ENCODE data around the gene RAB33A.

RAB33A gene

DNA sequence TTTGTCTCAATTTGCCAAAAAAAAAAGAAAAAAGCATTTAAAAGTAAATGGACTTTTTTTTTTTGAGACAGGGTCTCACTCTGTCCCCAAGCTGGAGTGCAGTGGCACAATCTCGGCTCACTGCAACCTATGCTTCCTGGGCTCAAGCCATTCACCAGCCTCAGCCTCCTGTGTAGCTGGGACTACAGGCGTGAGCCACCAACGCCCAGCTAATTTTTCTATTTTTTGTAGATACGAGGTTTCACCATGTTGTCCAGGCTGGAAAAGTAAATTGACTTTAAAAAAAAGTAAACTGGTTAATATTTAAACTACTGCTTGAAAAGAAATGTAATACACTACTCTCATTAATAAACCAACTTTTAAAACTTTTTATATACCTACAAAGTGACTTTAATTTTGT lies 12.0 kb upstream of the RAB33A start:
- H3K27me3 ChIP-seq (ENCODE audit: control insufficient read depth, insufficient read depth, low read length) = no peaks in the 10 kb centered on the region
- no peaks in the 10 kb centered on the region for H3K36me3 ChIP-seq (ENCODE audit: control insufficient read depth, insufficient read depth, low read length)
- no peaks in the 10 kb centered on the region for H3K4me1 ChIP-seq (ENCODE audit: control insufficient read depth, insufficient read depth, low read length)
- no peak overlapping the region for H3K27ac ChIP-seq (ENCODE audit: low read depth, low read length)
- no peak overlapping the region for H3K4me3 ChIP-seq (ENCODE audit: low read length)
- no peak overlapping the region for H3K9ac ChIP-seq (ENCODE audit: low read length)

DNA sequence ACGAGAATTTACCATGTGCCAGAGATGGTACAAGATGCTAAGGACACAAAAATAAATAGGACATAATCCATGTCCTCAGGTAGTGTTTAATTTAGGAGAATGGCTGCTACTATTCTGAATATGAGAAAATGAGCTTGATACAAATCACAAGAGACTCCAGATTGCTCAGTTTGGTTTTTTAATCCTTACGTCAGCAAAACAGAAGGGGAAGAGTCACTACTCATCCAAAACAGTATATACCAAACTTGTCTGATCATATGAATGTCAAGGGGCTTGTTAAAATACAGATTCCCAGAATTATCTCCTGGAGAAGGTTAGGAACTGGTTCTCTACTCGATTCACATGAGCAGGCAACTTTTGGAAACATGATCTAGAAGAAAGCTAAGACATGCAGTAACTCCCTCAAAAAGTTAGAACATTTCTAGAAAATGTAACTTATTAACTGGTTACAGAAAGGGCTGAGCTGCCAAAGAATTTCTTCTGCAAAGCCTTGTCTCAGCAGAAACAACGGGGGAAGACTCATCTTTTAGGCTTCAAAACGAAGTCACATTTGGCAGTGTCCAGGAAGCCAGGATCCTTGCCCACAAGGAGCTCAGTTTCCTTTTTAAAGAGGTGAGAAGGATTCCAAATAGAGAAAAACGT lies 9.5 kb upstream of the RAB33A start:
- Histone ChIP-seq H3K27me3 (ENCODE audit: control insufficient read depth, insufficient read depth, low read length) (no peaks in the 10 kb centered on the region), H3K9ac (ENCODE audit: low read length) (no peak overlapping the region), H3K4me3 (ENCODE audit: low read length) (no peak overlapping the region), H3K27ac (ENCODE audit: low read depth, low read length) (no peak overlapping the region), H3K4me1 (ENCODE audit: control insufficient read depth, insufficient read depth, low read length) (no peaks in the 10 kb centered on the region), H3K36me3 (ENCODE audit: control insufficient read depth, insufficient read depth, low read length) (no peaks in the 10 kb centered on the region)

DNA sequence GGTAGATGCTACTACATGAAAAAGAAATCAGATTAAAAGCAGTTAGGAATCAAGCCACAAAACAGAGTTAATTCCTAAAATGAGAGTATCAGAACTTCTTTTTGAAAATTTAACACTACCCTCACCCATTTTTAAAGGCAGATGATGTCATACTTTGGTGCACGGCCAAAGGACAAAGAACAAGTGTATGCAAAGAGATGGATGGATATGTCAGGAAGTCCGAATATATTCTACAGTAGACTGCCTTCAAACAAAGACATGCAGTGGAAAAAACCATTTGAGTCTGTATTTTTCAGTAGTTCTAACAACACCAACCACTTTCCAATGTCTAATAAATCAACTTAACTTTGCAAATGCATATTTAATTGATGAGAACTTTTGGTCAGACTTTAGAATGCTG lies 8.4 kb upstream of the RAB33A start:
- Histone ChIP-seq H3K36me3 (ENCODE audit: control insufficient read depth, insufficient read depth, low read length) (no peaks in the 10 kb centered on the region), H3K27me3 (ENCODE audit: control insufficient read depth, insufficient read depth, low read length) (no peaks in the 10 kb centered on the region), H3K4me3 (ENCODE audit: low read length) (no peak overlapping the region), H3K27ac (ENCODE audit: low read depth, low read length) (no peak overlapping the region), H3K4me1 (ENCODE audit: control insufficient read depth, insufficient read depth, low read length) (no peaks in the 10 kb centered on the region), H3K9ac (ENCODE audit: low read length) (no peak overlapping the region)

DNA sequence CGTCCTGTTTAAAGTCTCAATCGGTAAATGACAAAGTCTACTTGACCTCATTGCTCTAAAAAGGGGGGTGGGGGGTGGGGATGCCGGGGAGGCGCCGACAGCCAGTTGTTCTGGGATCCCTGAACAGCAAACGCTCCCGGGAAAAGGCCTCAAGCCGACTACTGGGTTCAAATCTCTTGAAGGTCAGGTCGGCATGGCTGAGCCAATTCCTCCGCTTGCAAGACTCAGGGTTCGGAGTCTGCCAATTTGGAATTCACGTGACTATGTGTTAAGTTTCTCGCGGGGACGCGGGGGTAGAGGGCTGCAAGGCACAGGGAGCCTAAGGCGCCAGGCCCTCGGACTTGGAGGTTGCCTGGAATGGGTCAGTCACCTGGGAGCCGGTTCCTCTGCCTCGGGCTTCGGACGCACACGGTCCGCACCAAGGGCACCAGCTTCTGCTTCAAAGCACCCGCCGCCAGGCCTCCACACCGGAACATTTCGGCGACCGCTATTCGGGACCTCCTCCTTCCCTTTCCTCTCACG lies 6.5 kb upstream of the RAB33A start:
- Histone ChIP-seq H3K4me1 (ENCODE audit: control insufficient read depth, insufficient read depth, low read length) (no peaks in the 10 kb centered on the region), H3K27ac (ENCODE audit: low read depth, low read length) (peak overlapping the region; percentile 72), H3K4me3 (ENCODE audit: low read length) (peak overlapping the region; percentile 65), H3K27me3 (ENCODE audit: control insufficient read depth, insufficient read depth, low read length) (no peaks in the 10 kb centered on the region), H3K36me3 (ENCODE audit: control insufficient read depth, insufficient read depth, low read length) (no peaks in the 10 kb centered on the region), H3K9ac (ENCODE audit: low read length) (no peak overlapping the region)

DNA sequence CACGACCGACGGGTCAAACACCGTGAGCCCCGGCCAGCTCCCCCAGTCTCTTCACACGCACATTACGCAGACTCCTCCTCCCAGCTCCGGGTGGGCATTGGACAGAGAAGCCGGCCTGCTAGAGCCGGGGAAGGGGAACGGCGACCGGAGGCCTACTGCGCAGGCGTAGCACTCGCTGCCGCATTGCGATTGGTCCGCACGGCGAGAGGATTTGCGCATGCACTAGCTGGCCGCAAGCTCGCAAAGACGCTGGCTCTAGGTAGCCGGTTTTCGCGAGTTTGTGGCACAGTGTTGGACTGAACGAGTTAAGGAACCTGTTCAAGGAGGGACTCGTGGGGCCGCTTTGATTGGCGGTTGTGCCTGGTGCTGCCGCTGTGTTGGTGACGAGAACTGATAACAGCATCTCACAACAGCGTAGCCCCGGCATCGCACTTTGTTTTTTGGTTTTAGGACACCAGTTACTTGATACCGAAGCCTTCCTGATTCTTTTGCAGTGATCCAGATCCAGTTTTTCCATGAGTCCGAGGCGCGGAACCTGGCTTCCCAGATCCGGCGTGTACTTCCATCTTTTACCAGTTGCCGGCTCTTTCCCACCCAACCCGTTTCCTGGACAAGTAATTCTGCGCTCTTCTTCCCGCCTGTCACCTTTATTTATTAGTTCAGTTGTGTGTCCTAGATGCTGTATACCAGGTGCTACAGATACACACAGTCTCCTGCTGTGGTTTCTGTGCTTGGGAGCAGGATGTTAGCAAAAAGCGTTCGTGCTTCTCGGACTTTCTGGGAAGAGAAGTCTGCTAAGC lies 5.9 kb upstream of the RAB33A start, which contains the start of gene AIFM1:
Gene AIFM1 (minus strand): TSS at position 139 of the 800 bp plus-strand sequence. CDS start 185 bp downstream, outside the sequence.
- H3K4me1 ChIP-seq (ENCODE audit: control insufficient read depth, insufficient read depth, low read length) = no peaks in the 10 kb centered on the region
- peak within 1 kb of the TSS; percentile 84 for H3K27ac ChIP-seq (ENCODE audit: low read depth, low read length)
- no peaks in the 10 kb centered on the region for H3K36me3 ChIP-seq (ENCODE audit: control insufficient read depth, insufficient read depth, low read length)
- no peaks in the 10 kb centered on the region for H3K27me3 ChIP-seq (ENCODE audit: control insufficient read depth, insufficient read depth, low read length)
- H3K9ac ChIP-seq (ENCODE audit: low read length) = peak within 1 kb of the TSS; percentile 10
- peak within 1 kb of the TSS; percentile 65 for H3K4me3 ChIP-seq (ENCODE audit: low read length)

DNA sequence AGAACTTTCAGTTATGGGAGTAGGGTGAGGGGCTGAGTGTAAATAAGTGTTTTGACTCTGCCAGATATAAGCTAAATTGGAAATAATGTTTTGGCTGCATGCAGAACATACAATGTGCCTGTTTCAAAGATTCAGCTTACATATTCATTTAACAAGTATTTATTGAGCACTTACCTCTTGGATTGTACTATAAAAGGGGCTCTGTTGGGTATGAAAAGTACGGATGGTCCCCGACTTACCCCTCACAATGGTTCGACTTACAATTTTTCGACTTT lies 5.3 kb upstream of the RAB33A start:
- H3K27ac ChIP-seq (ENCODE audit: low read depth, low read length) = peak overlapping the region; percentile 84
- no peaks in the 10 kb centered on the region for H3K27me3 ChIP-seq (ENCODE audit: control insufficient read depth, insufficient read depth, low read length)
- H3K36me3 ChIP-seq (ENCODE audit: control insufficient read depth, insufficient read depth, low read length) = no peaks in the 10 kb centered on the region
- H3K4me1 ChIP-seq (ENCODE audit: control insufficient read depth, insufficient read depth, low read length) = no peaks in the 10 kb centered on the region
- peak overlapping the region; percentile 65 for H3K4me3 ChIP-seq (ENCODE audit: low read length)
- H3K9ac ChIP-seq (ENCODE audit: low read length) = peak overlapping the region; percentile 10

DNA sequence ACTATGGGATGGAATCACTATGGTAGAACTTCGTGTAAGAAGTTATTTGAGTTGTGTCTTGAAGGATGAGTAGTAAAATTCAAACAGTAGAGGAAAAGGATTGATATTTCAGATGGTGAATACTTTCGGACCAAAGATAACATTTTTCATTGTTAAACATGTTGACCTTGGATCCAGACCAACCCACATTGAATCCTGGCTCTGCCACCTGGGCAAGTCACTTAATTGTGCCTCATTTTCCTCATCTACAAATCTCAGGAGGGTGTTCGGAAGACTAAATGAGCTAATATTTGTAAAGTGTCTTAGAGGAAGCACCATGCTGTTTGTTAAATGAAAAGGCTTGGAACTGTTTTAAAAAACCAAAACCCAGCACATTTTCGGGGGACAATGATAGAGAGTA lies 4.7 kb upstream of the RAB33A start:
- peak overlapping the region; percentile 84 for H3K27ac ChIP-seq (ENCODE audit: low read depth, low read length)
- no peaks in the 10 kb centered on the region for H3K27me3 ChIP-seq (ENCODE audit: control insufficient read depth, insufficient read depth, low read length)
- H3K36me3 ChIP-seq (ENCODE audit: control insufficient read depth, insufficient read depth, low read length) = no peaks in the 10 kb centered on the region
- no peaks in the 10 kb centered on the region for H3K4me1 ChIP-seq (ENCODE audit: control insufficient read depth, insufficient read depth, low read length)
- H3K9ac ChIP-seq (ENCODE audit: low read length) = no peak overlapping the region
- no peak overlapping the region for H3K4me3 ChIP-seq (ENCODE audit: low read length)

DNA sequence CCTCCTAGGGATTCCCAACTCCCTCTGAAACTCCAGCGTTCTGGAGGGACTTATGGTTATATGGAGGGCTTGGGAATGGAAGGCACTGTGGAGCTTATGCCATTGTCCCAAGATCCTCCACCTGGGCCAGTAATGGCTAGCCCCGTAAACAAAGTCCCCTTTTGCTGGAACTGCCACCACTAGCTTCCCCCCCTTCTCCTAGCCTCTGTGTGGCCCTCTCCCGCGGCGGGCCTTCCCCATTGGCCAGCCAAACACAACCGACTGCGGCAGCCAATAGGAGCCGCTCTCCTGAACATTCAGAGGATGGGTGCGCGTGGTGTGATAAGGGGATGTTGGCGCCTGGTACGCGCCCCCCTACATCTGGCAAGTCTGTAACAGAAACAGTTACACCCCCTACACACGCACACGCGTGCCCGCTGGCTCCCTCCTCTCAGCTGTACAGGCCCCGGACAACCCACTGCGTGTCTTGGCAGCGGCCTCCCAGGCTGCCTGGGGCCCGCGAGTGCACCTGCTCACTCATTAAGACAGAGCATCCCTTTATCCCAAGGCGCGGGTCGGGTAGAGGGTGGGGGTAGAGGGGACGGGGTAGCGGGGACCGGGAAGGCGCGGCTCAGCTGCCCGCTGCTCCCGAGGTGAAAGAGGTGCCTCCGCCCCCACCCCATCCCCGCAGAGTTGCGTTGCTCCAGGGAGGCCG lies 863 bp upstream of the RAB33A start:
- H3K27me3 ChIP-seq (ENCODE audit: control insufficient read depth, insufficient read depth, low read length) = no peaks in the 10 kb centered on the region
- H3K9ac ChIP-seq (ENCODE audit: low read length) = no peak overlapping the region
- H3K27ac ChIP-seq (ENCODE audit: low read depth, low read length) = no peak overlapping the region
- H3K4me1 ChIP-seq (ENCODE audit: control insufficient read depth, insufficient read depth, low read length) = no peaks in the 10 kb centered on the region
- no peaks in the 10 kb centered on the region for H3K36me3 ChIP-seq (ENCODE audit: control insufficient read depth, insufficient read depth, low read length)
- H3K4me3 ChIP-seq (ENCODE audit: low read length) = peak overlapping the region; percentile 65

DNA sequence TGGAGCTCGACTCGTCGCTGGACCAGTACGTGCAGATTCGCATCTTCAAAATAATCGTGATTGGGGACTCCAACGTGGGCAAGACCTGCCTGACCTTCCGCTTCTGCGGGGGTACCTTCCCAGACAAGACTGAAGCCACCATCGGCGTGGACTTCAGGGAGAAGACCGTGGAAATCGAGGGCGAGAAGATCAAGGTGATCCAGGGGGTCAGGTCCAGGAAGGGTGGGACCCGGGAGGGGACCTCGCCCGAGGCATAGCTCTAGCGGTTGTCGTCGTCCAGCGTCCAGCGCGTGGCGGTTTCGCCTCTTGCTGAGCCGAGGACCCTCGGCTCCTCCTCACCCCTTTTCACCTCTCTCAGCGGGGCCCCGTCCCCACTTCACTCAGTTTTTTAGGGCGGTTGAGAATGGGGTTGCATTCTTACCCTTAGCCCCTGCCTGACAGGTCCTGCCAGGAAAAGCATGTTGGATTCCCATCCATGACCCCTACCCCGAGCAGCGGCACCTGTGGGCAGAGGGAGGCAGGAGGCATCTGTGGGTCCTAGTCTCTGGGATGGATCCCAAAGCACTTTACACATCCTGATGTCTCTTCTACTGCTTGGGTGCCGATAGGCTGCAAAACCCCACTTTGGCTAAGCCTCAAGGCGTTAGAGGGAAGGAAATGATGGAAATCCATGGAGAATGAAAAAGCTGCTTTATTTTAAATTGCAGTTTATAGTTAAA lies 524 bp downstream of the RAB33A start:
- Histone ChIP-seq H3K9ac (ENCODE audit: low read length) (no peak overlapping the region), H3K36me3 (ENCODE audit: control insufficient read depth, insufficient read depth, low read length) (no peaks in the 10 kb centered on the region), H3K27me3 (ENCODE audit: control insufficient read depth, insufficient read depth, low read length) (no peaks in the 10 kb centered on the region), H3K4me3 (ENCODE audit: low read length) (peak overlapping the region; percentile 65), H3K4me1 (ENCODE audit: control insufficient read depth, insufficient read depth, low read length) (no peaks in the 10 kb centered on the region), H3K27ac (ENCODE audit: low read depth, low read length) (no peak overlapping the region)

DNA sequence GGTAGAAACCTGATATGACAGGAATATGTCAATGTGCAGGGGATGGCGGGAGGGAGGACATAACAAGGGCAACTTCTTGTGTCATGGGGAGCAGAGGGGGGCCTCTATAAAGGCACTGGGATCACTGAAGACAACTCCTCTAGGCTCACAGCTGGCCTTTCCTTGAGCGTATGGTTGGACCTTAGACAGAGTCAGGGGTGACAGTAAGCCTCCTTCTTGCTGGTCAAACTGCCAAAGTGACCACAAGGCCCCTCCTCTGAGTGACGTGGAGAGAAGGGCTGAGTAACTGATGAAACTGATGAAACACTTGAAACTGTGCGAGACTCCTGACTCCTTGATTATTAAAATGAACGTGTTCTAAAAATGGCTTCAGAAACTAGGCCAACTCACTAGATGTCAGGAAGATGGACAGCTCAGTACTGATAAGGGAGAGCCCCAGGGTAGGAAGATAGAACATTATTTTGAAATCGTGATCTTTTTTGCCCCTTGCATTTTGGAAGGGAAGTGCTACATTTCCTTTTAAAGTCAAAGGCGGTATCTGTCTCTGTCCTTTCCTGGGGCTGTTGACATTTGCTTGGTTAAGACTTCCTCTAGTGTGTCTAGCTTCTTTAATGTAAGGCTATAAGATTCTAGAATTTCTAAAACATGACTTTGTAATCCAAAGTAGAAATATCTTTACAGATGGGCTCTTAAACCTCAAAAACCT lies 1.6 kb downstream of the RAB33A start:
- H3K9ac ChIP-seq (ENCODE audit: low read length) = no peak overlapping the region
- no peak overlapping the region for H3K27ac ChIP-seq (ENCODE audit: low read depth, low read length)
- H3K4me3 ChIP-seq (ENCODE audit: low read length) = no peak overlapping the region
- H3K27me3 ChIP-seq (ENCODE audit: control insufficient read depth, insufficient read depth, low read length) = no peaks in the 10 kb centered on the region
- H3K4me1 ChIP-seq (ENCODE audit: control insufficient read depth, insufficient read depth, low read length) = no peaks in the 10 kb centered on the region
- no peaks in the 10 kb centered on the region for H3K36me3 ChIP-seq (ENCODE audit: control insufficient read depth, insufficient read depth, low read length)

DNA sequence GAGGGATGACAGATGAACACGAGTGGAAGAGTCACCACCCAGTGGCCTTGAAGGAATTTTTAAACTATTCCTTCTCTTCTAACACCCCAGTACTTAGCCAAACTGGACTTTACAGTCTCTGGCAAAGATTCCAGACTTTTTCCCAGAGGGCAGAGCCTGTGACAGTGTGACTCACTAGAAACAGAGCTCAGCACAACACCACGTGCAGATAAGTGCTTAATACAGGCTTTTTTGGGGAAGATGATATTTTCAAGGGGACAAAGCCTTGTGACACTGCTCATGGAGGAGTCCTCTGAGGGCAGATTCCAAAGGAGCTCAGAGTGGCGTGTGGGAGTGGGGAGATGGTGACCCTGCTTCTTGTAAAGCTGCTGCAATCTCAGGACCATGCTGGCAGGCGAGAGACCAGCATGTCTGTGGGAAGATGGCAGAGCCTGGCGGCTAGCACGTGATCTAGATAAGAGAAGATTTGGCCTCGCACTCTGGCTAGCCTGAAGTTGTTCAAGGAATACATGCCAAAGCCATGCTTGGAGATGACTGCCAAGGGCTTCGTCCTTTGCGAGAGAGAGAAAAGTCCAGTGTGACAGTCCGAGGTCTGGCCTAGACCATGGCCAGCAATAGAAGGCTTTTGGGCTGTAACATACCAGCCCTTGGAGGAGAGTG lies 2.4 kb downstream of the RAB33A start:
- Histone ChIP-seq H3K4me3 (ENCODE audit: low read length) (no peak overlapping the region), H3K9ac (ENCODE audit: low read length) (no peak overlapping the region), H3K4me1 (ENCODE audit: control insufficient read depth, insufficient read depth, low read length) (no peaks in the 10 kb centered on the region), H3K27me3 (ENCODE audit: control insufficient read depth, insufficient read depth, low read length) (no peaks in the 10 kb centered on the region), H3K27ac (ENCODE audit: low read depth, low read length) (no peak overlapping the region), H3K36me3 (ENCODE audit: control insufficient read depth, insufficient read depth, low read length) (no peaks in the 10 kb centered on the region)
